Mesenchymal stem cell (in vitro differentiated cells and primary cell): ENCODE results near the gene KCNH3.

Experiments
- DNase-seq: peaks from one replicate; pipeline ENCODE4 v3.0.0-alpha.2; 2013
- H2AFZ ChIP-seq: one replicate; pipeline ENCODE4 v1.6.1; 2013; ENCODE audit warnings: low read depth, mild to moderate bottlenecking, control low read depth, inconsistent platforms, low read length, moderate library complexity
- H2AK5ac ChIP-seq: 2 replicates; pipeline ENCODE4 v1.6.1; 2013; ENCODE audit warnings: low read length, moderate library complexity, mild to moderate bottlenecking, inconsistent platforms; ENCODE audit not compliant: severe bottlenecking
- H2BK120ac ChIP-seq: one replicate; pipeline ENCODE4 v1.6.1; 2013; ENCODE audit warnings: low read depth, mild to moderate bottlenecking, inconsistent platforms, low read length, moderate library complexity
- H2BK12ac ChIP-seq, 2 experiments: one replicate each; pipeline ENCODE4 v1.6.1; 2013; ENCODE audit warnings: inconsistent platforms in 2 of 2, low read length in 2 of 2, mild to moderate bottlenecking in 2 of 2, moderate library complexity in 2 of 2, control low read depth in 1 of 2
- H2BK15ac ChIP-seq: one replicate; pipeline ENCODE4 v1.6.1; 2013; ENCODE audit warnings: mild to moderate bottlenecking, low read depth, inconsistent platforms; ENCODE audit not compliant: poor library complexity, severe bottlenecking
- H2BK5ac ChIP-seq: 2 replicates; pipeline ENCODE4 v1.6.1; 2013; ENCODE audit warnings: low read depth, mild to moderate bottlenecking, low read length, control low read depth, inconsistent platforms; ENCODE audit not compliant: poor library complexity, severe bottlenecking
- H3K14ac ChIP-seq, 2 experiments: one replicate each; pipeline ENCODE4 v1.6.1; 2013; ENCODE audit warnings: inconsistent platforms in 2 of 2, low read length in 2 of 2, control low read depth in 1 of 2, mild to moderate bottlenecking in 1 of 2, moderate library complexity in 1 of 2
- H3K18ac ChIP-seq, 2 experiments: one replicate each; pipeline ENCODE4 v1.6.1; 2013; ENCODE audit warnings: inconsistent platforms in 2 of 2, low read length in 2 of 2, control low read depth in 1 of 2, low read depth in 1 of 2, mild to moderate bottlenecking in 1 of 2
- H3K23ac ChIP-seq, 2 experiments: one replicate each; pipeline ENCODE4 v1.6.1; 2013; ENCODE audit warnings: inconsistent platforms in 2 of 2, low read length in 2 of 2, mild to moderate bottlenecking in 2 of 2, moderate library complexity in 2 of 2, control low read depth in 1 of 2
- H3K27ac ChIP-seq: 2 replicates; pipeline ENCODE4 v1.5.1; 2013; ENCODE audit warnings: mild to moderate bottlenecking, moderate library complexity, low read length, control low read depth, inconsistent platforms; ENCODE audit not compliant: poor library complexity, severe bottlenecking
- H3K27me3 ChIP-seq, 2 experiments: 2 replicates each; pipeline versions ENCODE4 v1.6.1 to v1.7.0; 2013; ENCODE audit warnings: low read length in 2 of 2, mild to moderate bottlenecking in 2 of 2, moderate library complexity in 2 of 2, control low read depth in 1 of 2, inconsistent platforms in 1 of 2; ENCODE audit not compliant: control insufficient read depth in 1 of 2, insufficient read depth in 1 of 2
- H3K36me3 ChIP-seq, 2 experiments: 2 replicates each; pipeline versions ENCODE4 v1.6.1 to v1.7.0; 2013; ENCODE audit warnings: low read length in 2 of 2, control low read depth in 1 of 2, inconsistent platforms in 1 of 2, low read depth in 1 of 2, mild to moderate bottlenecking in 1 of 2; ENCODE audit not compliant: insufficient read depth in 2 of 2, control insufficient read depth in 1 of 2
- H3K4ac ChIP-seq, 2 experiments: one replicate each; pipeline ENCODE4 v1.6.1; 2013; ENCODE audit warnings: inconsistent platforms in 2 of 2, low read length in 2 of 2, mild to moderate bottlenecking in 2 of 2, moderate library complexity in 2 of 2, control low read depth in 1 of 2, low read depth in 1 of 2
- H3K4me1 ChIP-seq: 2 replicates; pipeline ENCODE4 v1.6.1; 2013; ENCODE audit warnings: low read depth, low read length, control low read depth; ENCODE audit not compliant: control insufficient read depth, insufficient read depth
- H3K4me2 ChIP-seq: 2 replicates; pipeline ENCODE4 v1.6.1; 2013; ENCODE audit warnings: low read length, mild to moderate bottlenecking, inconsistent platforms; ENCODE audit not compliant: poor library complexity, severe bottlenecking
- H3K4me3 ChIP-seq, 2 experiments: 2 replicates each; pipeline versions ENCODE4 v1.5.1 to v1.7.0; 2013; ENCODE audit warnings: low read length in 2 of 2, mild to moderate bottlenecking in 2 of 2, control low read depth in 1 of 2, low read depth in 1 of 2; ENCODE audit not compliant: insufficient read depth in 1 of 2
- H3K79me1 ChIP-seq: replicated peaks from 2 replicates; pipeline ENCODE4 v1.6.1; 2013; ENCODE audit warnings: mild to moderate bottlenecking, control low read depth, low read length, inconsistent platforms; ENCODE audit not compliant: poor library complexity, severe bottlenecking
- H3K9ac ChIP-seq: 2 replicates; pipeline ENCODE4 v1.7.0; 2013; ENCODE audit warnings: mild to moderate bottlenecking, low read length, moderate library complexity
- H3K9me3 ChIP-seq: 2 replicates; pipeline ENCODE4 v1.7.0; 2013; ENCODE audit warnings: mild to moderate bottlenecking, low read length; ENCODE audit not compliant: control insufficient read depth
- H4K8ac ChIP-seq: one replicate; pipeline ENCODE4 v1.6.1; 2013; ENCODE audit warnings: inconsistent platforms, mild to moderate bottlenecking, low read length, moderate library complexity
- H4K91ac ChIP-seq: one replicate; pipeline ENCODE4 v1.6.1; 2013; ENCODE audit warnings: mild to moderate bottlenecking, low read length, inconsistent platforms
- WGBS: methylation state at CpG from one replicate; pipeline ENCODE4 v1.1.7; 2013; ENCODE audit warnings: mixed read lengths; 5-methylcytosine and 5-hydroxymethylcytosine counted together

KCNH3 gene

GRCh38 chr12:49549735-49550692 is 11.2 kb downstream of the KCNH3 start:
- Histone ChIP-seq H3K36me3 (no peaks in the 10 kb centered on the region), H2BK120ac (no peak overlapping the region), H3K4me2 (no peak overlapping the region), H3K79me1 (no peaks in the 10 kb centered on the region), H2AK5ac (no peak overlapping the region), H2BK15ac (no peak overlapping the region), H4K8ac (no peak overlapping the region), H3K27ac (no peak overlapping the region), H3K9me3 (no peaks in the 10 kb centered on the region), H2BK5ac (no peak overlapping the region), H3K9ac (no peak overlapping the region), H3K23ac (no peak overlapping the region), H3K4me1 (peaks cover 12% of the 10 kb centered on the region), H3K4ac (no peak overlapping the region), H4K91ac (no peak overlapping the region), H3K27me3 (peaks cover 75 to 81% of the 10 kb centered on the region in 2 experiments), H3K4me3 (no peak overlapping the region), H3K14ac (no peak overlapping the region), H2AFZ (no peak overlapping the region), H3K18ac (no peak overlapping the region), H2BK12ac (no peak overlapping the region)
- WGBS, result 91% methylated on average over 27 of the region's 28 CpGs
- no peak for DNase-seq

GRCh38 chr12:49550693-49551252 is 11.9 kb downstream of the KCNH3 start:
- Histone ChIP-seq H3K4ac (no peak overlapping the region), H2AFZ (no peak overlapping the region), H2BK15ac (no peak overlapping the region), H3K9ac (no peak overlapping the region), H3K18ac (no peak overlapping the region), H2BK5ac (no peak overlapping the region), H3K14ac (no peak overlapping the region), H3K36me3 (peaks cover 0 to 4% of the 10 kb centered on the region in 2 experiments), H2BK120ac (no peak overlapping the region), H3K4me1 (peaks cover 12% of the 10 kb centered on the region), H3K23ac (no peak overlapping the region), H4K91ac (no peak overlapping the region), H2BK12ac (no peak overlapping the region), H4K8ac (no peak overlapping the region), H3K27me3 (peaks cover 68 to 73% of the 10 kb centered on the region in 2 experiments), H2AK5ac (no peak overlapping the region), H3K79me1 (no peaks in the 10 kb centered on the region), H3K4me3 (no peak overlapping the region), H3K4me2 (no peak overlapping the region), H3K27ac (no peak overlapping the region), H3K9me3 (no peaks in the 10 kb centered on the region)
- DNase-seq, result no peak
- WGBS, result 88% methylated on average over 4 of the region's 6 CpGs

GRCh38 chr12:49552014-49552413 is 13.2 kb downstream of the KCNH3 start:
- no peak overlapping the region for H3K9ac ChIP-seq
- no peak overlapping the region for H4K8ac ChIP-seq
- H3K14ac ChIP-seq, result no peak overlapping the region
- no peaks in the 10 kb centered on the region for H3K79me1 ChIP-seq
- no peak overlapping the region for H3K27ac ChIP-seq
- H2BK12ac ChIP-seq, result no peak overlapping the region
- H3K4me3 ChIP-seq, result no peak overlapping the region
- peaks cover 12% of the 10 kb centered on the region for H3K4me1 ChIP-seq
- H3K18ac ChIP-seq, result no peak overlapping the region
- DNase-seq, result no peak
- peaks cover 7 to 16% of the 10 kb centered on the region in 2 experiments for H3K36me3 ChIP-seq
- H2AFZ ChIP-seq, result no peak overlapping the region
- no peak overlapping the region for H2AK5ac ChIP-seq
- no peak overlapping the region for H3K4ac ChIP-seq
- no peak overlapping the region for H2BK15ac ChIP-seq
- no peak overlapping the region for H2BK5ac ChIP-seq
- WGBS, result 92% methylated on average over 7 of the region's 7 CpGs
- H2BK120ac ChIP-seq, result no peak overlapping the region
- peaks cover 56 to 63% of the 10 kb centered on the region in 2 experiments for H3K27me3 ChIP-seq
- H4K91ac ChIP-seq, result no peak overlapping the region
- H3K23ac ChIP-seq, result no peak overlapping the region
- no peak overlapping the region for H3K4me2 ChIP-seq
- H3K9me3 ChIP-seq, result no peaks in the 10 kb centered on the region

- Histone ChIP-seq H2AFZ (no peak overlapping the region), H4K91ac (no peak overlapping the region), H3K23ac (no peak overlapping the region), H3K9ac (no peak overlapping the region), H3K79me1 (no peaks in the 10 kb centered on the region), H3K36me3 (peaks cover 11 to 21% of the 10 kb centered on the region in 2 experiments), H2BK120ac (no peak overlapping the region), H3K27ac (no peak overlapping the region), H2AK5ac (no peak overlapping the region), H2BK5ac (no peak overlapping the region), H2BK15ac (no peak overlapping the region), H3K4me2 (no peak overlapping the region), H4K8ac (no peak overlapping the region), H3K4me3 (no peak overlapping the region), H3K14ac (no peak overlapping the region), H3K4me1 (peaks cover 13% of the 10 kb centered on the region), H3K9me3 (no peaks in the 10 kb centered on the region), H3K27me3 (peaks cover 52 to 59% of the 10 kb centered on the region in 2 experiments), H3K18ac (no peak overlapping the region), H2BK12ac (no peak overlapping the region), H3K4ac (no peak overlapping the region)
- WGBS, result 74% methylated on average over 9 of the region's 9 CpGs
- DNase-seq, result no peak
These were observed 13.6 kb downstream of the KCNH3 start for GRCh38 chr12:49552425-49552824.
